HG02885 (cell line): ENCODE results near the gene PTPRQ.

Experiments
- ATAC-seq: cut with Tn5 transposase; IDR thresholded peaks from one replicate; pipeline ENCODE4 v1.9.1; 2021; ENCODE audit warnings: mild to moderate bottlenecking; ENCODE audit not compliant: unreplicated experiment, poor library complexity

Gene PTPRQ

DNA sequence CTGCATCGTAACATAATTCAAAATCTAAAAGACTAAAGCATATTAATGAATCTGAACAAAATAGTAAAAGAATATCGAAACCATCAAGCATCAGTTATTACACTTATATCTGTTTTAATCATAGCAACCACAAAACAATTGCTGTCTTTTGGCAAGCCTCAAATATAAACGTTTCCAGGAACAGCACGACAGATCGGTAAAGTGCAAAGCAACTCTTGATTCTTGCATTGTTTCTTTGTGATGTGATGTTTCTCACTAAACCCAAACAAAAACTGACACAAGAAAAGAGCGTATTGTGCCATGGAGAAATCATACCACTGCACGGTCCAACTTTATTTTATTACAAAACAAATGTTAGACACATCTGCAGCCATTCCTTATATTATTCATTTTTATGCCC is 254.2 kb downstream of the PTPRQ start:
- ATAC-seq, result no peak

- no peak for ATAC-seq
These were observed 255.0 kb downstream of the PTPRQ start for GRCh38 chr12:80698847-80699542.

- ATAC-seq, result no peak
These were observed 256.3 kb downstream of the PTPRQ start for GRCh38 chr12:80700327-80700726.

GRCh38 chr12:80701388-80701787 is 257.4 kb downstream of the PTPRQ start:
- ATAC-seq, result no peak

GRCh38 chr12:80702889-80703805 is 259.1 kb downstream of the PTPRQ start:
- peak; percentile 85 for ATAC-seq

DNA sequence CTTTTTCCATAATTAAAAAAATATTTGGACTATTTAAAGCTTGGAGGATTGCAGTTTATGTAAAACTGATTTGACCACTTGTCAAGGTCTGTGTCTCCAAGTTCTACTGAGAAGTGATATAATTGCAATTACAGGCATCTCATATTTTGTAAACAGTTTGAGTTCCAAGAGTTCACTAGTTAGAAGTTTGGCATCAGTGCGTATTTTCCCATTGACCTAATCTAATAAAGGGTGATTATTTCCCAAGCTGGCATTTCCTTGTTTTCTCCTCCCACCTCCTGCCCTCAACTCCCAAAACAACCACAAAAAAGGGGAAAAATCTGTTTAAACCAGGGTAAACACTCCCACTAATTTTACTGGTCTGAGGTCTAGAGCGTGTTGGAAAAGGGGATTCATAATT is 260.4 kb downstream of the PTPRQ start:
- ATAC-seq, result no peak

DNA sequence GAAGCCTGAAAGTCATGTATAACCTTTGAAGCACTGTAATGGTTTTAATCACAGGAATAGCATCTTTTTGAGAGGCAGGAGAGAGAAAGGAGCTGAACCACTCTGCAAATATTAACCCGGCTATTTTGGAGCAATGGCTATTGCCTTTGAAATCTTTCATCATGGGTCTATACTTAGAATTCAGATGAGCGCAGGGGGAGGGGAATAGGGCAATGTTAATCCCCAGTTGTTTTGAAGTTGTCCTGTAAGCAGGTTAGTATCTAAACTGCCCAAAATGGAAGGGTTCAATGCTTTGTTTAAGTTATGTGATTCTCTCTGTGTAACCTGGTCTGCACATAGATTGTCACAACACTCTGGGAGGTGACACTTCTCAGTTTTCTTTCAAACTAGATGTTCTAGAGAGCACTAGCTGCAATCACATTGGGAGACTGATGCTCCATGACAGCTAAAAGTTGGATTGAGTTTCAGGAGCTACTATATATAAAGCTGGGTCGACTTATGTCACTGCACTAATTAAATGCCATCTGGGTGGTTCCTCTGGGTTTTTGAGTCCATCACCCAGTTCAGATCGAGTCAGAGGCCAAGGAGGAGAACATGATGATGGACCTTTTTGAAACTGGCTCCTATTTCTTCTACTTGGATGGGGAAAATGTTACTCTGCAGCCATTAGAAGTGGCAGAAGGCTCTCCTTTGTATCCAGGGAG is 263.2 kb downstream of the PTPRQ start, which contains the start of gene MYF6:
TSS of gene MYF6 (plus strand) at position 509 of the 704 bp plus-strand sequence. CDS start at position 595, 86 bp downstream.
- ATAC-seq, result no peak

DNA sequence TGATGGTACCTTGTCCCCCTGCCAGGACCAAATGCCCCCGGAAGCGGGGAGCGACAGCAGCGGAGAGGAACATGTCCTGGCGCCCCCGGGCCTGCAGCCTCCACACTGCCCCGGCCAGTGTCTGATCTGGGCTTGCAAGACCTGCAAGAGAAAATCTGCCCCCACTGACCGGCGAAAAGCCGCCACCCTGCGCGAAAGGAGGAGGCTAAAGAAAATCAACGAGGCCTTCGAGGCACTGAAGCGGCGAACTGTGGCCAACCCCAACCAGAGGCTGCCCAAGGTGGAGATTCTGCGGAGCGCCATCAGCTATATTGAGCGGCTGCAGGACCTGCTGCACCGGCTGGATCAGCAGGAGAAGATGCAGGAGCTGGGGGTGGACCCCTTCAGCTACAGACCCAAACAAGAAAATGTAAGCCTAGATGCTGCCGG is 263.8 kb downstream of the PTPRQ start:
- ATAC-seq, result no peak

GRCh38 chr12:80708259-80708974 is 264.4 kb downstream of the PTPRQ start:
- no peak for ATAC-seq

- no peak for ATAC-seq
These were observed 264.9 kb downstream of the PTPRQ start for GRCh38 chr12:80708975-80709328.

- ATAC-seq, result peak; percentile 57
These were observed 266.0 kb downstream of the PTPRQ start for GRCh38 chr12:80709811-80710726.

DNA sequence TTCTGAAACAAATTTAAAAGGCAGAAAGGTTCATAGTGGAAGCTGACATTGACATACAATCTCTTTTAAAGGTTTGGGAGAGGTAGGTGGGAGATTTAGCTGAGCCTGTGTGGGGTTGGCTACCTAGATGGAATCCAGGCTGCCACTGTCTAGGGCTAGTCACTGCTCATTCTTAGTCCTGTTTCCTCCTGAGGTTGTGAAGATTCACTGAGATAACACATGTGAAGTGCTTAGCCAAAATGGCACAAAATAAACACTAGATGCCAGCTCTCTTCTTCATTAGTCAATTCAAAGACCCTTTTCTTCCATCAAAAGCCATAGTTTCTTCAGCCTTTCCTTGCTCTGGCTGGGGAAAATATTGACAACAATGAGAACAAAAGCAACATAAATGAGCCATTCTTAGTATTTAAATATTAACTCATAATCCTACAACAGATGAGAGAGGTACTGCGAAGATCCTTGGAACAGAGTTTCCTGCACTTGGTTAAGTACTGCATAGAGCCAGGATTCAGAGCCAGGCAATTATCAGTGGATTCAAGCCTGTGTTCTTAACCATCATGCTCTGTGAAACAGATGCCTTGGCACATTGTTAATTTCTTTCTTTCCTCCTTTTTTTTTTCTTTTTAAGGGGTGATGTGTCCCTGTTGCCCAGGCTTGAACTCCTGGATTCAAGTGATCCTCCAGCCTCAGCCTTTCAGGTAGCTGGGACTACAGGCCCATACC is 266.9 kb downstream of the PTPRQ start:
- peak; percentile 14 for ATAC-seq

GRCh38 chr12:80711866-80712265 is 267.8 kb downstream of the PTPRQ start:
- ATAC-seq, result no peak

- ATAC-seq, result no peak
These were observed 268.8 kb downstream of the PTPRQ start for GRCh38 chr12:80712866-80713265.

DNA sequence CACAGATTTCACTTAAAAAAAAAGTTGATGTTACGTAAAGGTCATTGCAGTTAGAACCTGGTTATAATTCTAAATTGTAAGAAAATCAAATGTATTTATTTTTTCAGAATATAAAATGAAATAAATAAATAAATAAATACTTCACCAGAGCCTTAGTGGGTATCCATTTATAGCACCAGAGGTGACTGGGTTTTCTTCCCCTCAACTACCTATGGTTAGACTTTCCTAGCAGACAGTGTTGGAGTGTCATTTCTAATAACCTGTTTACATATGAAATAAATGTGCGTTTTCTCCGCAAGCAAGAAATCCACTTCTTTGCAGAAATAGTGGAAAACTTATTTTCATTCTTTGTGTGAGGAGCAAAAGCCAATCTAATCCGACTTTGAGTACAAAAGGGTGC is 269.4 kb downstream of the PTPRQ start:
- no peak for ATAC-seq

DNA sequence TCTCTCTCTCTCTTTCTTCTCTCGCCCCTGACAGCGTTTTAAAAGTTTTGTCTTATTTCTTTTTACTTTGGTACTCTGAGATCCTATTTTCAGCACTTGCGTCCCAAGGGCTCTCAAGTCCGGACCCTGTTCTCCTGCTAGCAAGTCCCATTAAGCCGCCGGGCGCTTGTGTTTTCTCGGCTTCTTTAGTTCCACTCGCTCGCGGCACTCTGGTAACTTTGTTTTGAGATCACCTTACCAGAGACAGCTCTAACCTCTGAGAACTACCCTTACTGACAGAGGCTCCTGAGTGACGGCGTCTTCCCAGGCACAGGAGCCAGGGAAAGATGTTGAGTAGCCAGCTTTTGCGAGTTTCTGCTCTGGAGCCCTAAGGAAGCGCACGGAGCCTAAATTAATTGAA is 270.0 kb downstream of the PTPRQ start:
- no peak for ATAC-seq

- no peak for ATAC-seq
These were observed 270.8 kb downstream of the PTPRQ start for GRCh38 chr12:80714846-80715245.

GRCh38 chr12:80715713-80716249 is 271.7 kb downstream of the PTPRQ start:
- no peak for ATAC-seq
